ENCODE data around the gene FOXK2.

DNA sequence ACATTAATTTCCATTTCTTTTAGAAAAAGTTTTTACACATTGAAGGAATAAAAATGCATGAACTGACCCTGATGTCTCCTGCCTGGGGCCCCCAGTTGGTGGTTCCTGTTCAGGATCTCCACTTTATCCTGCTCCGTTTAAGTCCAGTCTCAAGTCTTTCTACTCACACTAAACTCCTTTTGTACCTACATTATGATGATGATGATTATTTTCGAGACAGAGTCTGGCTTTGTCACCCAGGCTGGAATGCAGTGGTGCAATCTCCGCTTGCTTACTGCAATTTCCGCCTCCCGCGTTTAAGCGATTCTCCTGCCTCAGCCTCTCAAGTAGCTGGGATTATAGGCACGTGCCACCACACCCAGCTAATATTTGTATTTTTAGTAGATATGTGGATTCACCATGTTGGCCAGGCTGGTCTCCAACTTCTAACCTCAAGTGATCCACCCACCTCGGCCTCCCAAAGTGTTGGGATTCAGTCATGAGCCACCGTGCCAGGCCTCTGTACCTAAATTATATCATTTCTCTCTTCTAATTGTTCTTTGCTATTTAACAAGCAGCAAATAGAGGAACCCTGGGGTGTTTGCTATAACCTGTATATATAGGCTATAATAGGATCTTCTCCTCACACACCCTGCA, 2.2 kb upstream of the FOXK2 start:
- no peak for TF ChIP-seq EP300 (IDR thresholded peaks at IDR 0.05)
- TF ChIP-seq, protein P1, sequence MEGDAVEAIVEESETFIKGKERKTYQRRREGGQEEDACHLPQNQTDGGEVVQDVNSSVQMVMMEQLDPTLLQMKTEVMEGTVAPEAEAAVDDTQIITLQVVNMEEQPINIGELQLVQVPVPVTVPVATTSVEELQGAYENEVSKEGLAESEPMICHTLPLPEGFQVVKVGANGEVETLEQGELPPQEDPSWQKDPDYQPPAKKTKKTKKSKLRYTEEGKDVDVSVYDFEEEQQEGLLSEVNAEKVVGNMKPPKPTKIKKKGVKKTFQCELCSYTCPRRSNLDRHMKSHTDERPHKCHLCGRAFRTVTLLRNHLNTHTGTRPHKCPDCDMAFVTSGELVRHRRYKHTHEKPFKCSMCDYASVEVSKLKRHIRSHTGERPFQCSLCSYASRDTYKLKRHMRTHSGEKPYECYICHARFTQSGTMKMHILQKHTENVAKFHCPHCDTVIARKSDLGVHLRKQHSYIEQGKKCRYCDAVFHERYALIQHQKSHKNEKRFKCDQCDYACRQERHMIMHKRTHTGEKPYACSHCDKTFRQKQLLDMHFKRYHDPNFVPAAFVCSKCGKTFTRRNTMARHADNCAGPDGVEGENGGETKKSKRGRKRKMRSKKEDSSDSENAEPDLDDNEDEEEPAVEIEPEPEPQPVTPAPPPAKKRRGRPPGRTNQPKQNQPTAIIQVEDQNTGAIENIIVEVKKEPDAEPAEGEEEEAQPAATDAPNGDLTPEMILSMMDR (IDR thresholded peaks at IDR 0.05) = no peak
- TF ChIP-seq POLR2A (IDR thresholded peaks at IDR 0.05) = no peak

All from upper lobe of left lung (tissue), 4 donors.